HEK293T (cell line): ENCODE results near the gene EFR3B.

Experiments used
- BHLHE40 ChIP-seq: fragments of 450-650 bp; IDR thresholded peaks from 2 replicates; pipeline ENCODE4 v1.6.1; 2016; ENCODE audit warnings: mild to moderate bottlenecking, moderate library complexity, borderline replicate concordance
- CTBP1 ChIP-seq: fragments of 450-650 bp; IDR thresholded peaks from 2 replicates; pipeline ENCODE4 v1.6.1; 2016; ENCODE audit warnings: borderline replicate concordance
- FOXA1 ChIP-seq: fragments of 450-650 bp; IDR thresholded peaks from 2 replicates; pipeline ENCODE4 v1.6.1; 2016; ENCODE audit warnings: mild to moderate bottlenecking
- FOXK2 ChIP-seq: fragments of 450-650 bp; IDR thresholded peaks from 2 replicates; pipeline ENCODE4 v1.6.1; 2016; ENCODE audit warnings: mild to moderate bottlenecking
- FOXM1 ChIP-seq: fragments of 450-650 bp; IDR thresholded peaks from 2 replicates; pipeline ENCODE4 v1.6.1; 2017; ENCODE audit warnings: mild to moderate bottlenecking, borderline replicate concordance
- NFRKB ChIP-seq: fragments of 450-650 bp; IDR thresholded peaks from 2 replicates; pipeline ENCODE4 v1.6.1; 2016; ENCODE audit warnings: mild to moderate bottlenecking, moderate library complexity
- SP1 ChIP-seq: fragments of 450-650 bp; IDR thresholded peaks from 2 replicates; pipeline ENCODE4 v1.6.1; 2017

GRCh38 chr2:25129901-25130520 is 88.1 kb downstream of the EFR3B start:
- TF ChIP-seq SP1 (no peak), FOXK2 (no peak), BHLHE40 (no peak), FOXA1 (no peak), CTBP1 (no peak), NFRKB (no peak), FOXM1 (no peak)
